Neural progenitor cell (in vitro differentiated cells): Measurements from ENCODE around the gene FABP7. TPM values are rescaled to one million over a fixed set of nuclear protein-coding genes. Genes with fewer than 3 reads are reported as not detected.

Experiments
- DNase-seq: peaks from one replicate; pipeline ENCODE4 v3.0.0-alpha.2; 2016; ENCODE audit warnings: low spot score
- H2AFZ ChIP-seq: fragments of 200-600 bp; sonication (generic); replicated peaks from 2 replicates; pipeline ENCODE4 v1.6.1; 2016; ENCODE audit warnings: antibody characterized with exemption
- H3F3A ChIP-seq: fragments of 200-600 bp; sonication (generic); 2 replicates; pipeline ENCODE4 v1.6.1; 2016; ENCODE audit warnings: antibody characterized with exemption, low read depth
- H3K27ac ChIP-seq: fragments of 200-600 bp; sonication (generic); 2 replicates; pipeline ENCODE4 v1.5.1; 2016; ENCODE audit warnings: mild to moderate bottlenecking
- H3K27me3 ChIP-seq: fragments of 200-600 bp; sonication (generic); 2 replicates; pipeline ENCODE4 v1.6.1; 2016; ENCODE audit warnings: mild to moderate bottlenecking, moderate library complexity
- H3K36me3 ChIP-seq: fragments of 200-600 bp; sonication (generic); 2 replicates; pipeline ENCODE4 v1.5.1; 2016
- H3K4me1 ChIP-seq: fragments of 200-600 bp; sonication (generic); 2 replicates; pipeline ENCODE4 v1.6.1; 2016; ENCODE audit warnings: mixed run types
- H3K4me2 ChIP-seq: fragments of 200-600 bp; sonication (generic); 2 replicates; pipeline ENCODE4 v1.6.1; 2016
- H3K4me3 ChIP-seq: fragments of 200-600 bp; sonication (generic); 2 replicates; pipeline ENCODE4 v1.5.1; 2016
- H3K79me2 ChIP-seq: fragments of 200-600 bp; sonication (generic); 2 replicates; pipeline ENCODE4 v1.6.1; 2016; ENCODE audit warnings: low read depth
- H3K9ac ChIP-seq: fragments of 200-600 bp; sonication (generic); 2 replicates; pipeline ENCODE4 v1.6.1; 2016
- H3K9me3 ChIP-seq: fragments of 200-600 bp; sonication (generic); 2 replicates; pipeline ENCODE4 v1.5.1; 2016; ENCODE audit warnings: low read depth
- H4K20me1 ChIP-seq: fragments of 200-600 bp; sonication (generic); 2 replicates; pipeline ENCODE4 v1.6.1; 2016; ENCODE audit warnings: low read depth
- H3K27ac Mint-ChIP-seq: 3 replicates; pipeline ENCODE4 v1.8.0; 2021; ENCODE audit warnings: mixed read lengths
- H3K27me3 Mint-ChIP-seq: 2 replicates; pipeline ENCODE4 v1.8.0; 2022; ENCODE audit warnings: low read depth, mild to moderate bottlenecking, inconsistent platforms, moderate library complexity, mixed read lengths; ENCODE audit not compliant: insufficient read depth
- H3K36me3 Mint-ChIP-seq: 3 replicates; pipeline ENCODE4 v1.8.0; 2021; ENCODE audit warnings: mixed read lengths
- H3K4me1 Mint-ChIP-seq: 3 replicates; pipeline ENCODE4 v1.8.0; 2021; ENCODE audit warnings: mixed read lengths
- H3K4me3 Mint-ChIP-seq: 3 replicates; pipeline ENCODE4 v1.8.0; 2021; ENCODE audit warnings: mild to moderate bottlenecking, moderate library complexity, mixed read lengths
- H3K9me3 Mint-ChIP-seq: 3 replicates; pipeline ENCODE4 v1.8.0; 2020; ENCODE audit warnings: mixed read lengths
- EZH2 ChIP-seq: fragments of 200-600 bp; sonication (generic); IDR thresholded peaks from 2 replicates; pipeline ENCODE4 v1.6.1; 2017; ENCODE audit warnings: antibody characterized with exemption, mild to moderate bottlenecking, moderate library complexity
- EZH2phosphoT487 ChIP-seq: fragments of 200-600 bp; sonication (generic); IDR thresholded peaks from 2 replicates; pipeline ENCODE4 v1.6.1; 2017; ENCODE audit warnings: antibody characterized with exemption
- total RNA-seq: library from RNA; depleted of rRNA; stranded (reverse); fragments of >200 nt; gene quantifications from 2 replicates; pipeline ENCODE4 v1.2.3, GENCODE V29; 2015; ENCODE audit warnings: low replicate concordance
- TF ChIP-seq, protein P1 (sequence below): fragments of 200-600 bp; sonication (generic); IDR thresholded peaks from 2 replicates; pipeline ENCODE4 v1.5.1; 2017; ENCODE audit warnings: antibody characterized with exemption, mild to moderate bottlenecking

FABP7 gene
- 37.3 and 58.2 TPM in 2 replicates for total RNA-seq

DNA sequence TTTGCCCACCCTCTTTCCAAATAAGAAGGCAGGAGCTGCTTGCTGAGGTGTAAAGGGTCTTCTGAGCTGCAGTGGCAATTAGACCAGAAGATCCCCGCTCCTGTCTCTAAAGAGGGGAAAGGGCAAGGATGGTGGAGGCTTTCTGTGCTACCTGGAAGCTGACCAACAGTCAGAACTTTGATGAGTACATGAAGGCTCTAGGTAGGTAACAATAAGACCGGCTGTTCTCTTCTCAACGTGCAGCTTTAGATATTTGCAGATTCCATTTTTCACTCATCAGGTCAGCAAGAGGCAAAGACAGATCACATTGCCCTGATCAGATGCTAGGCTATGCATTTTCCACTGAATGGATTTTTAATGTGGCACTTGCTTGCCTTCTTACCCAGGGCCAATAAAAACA is at the start of gene FABP7:
FABP7 (plus strand) TSS at position 50 of the 400 bp plus-strand sequence; CDS start at position 129, 79 bp downstream.
- H3K27ac ChIP-seq: peak within 1 kb of the TSS; percentile 91
- peaks cover 40% of the 10 kb centered on the region for H3K4me1 Mint-ChIP-seq
- TF ChIP-seq, protein P1, sequence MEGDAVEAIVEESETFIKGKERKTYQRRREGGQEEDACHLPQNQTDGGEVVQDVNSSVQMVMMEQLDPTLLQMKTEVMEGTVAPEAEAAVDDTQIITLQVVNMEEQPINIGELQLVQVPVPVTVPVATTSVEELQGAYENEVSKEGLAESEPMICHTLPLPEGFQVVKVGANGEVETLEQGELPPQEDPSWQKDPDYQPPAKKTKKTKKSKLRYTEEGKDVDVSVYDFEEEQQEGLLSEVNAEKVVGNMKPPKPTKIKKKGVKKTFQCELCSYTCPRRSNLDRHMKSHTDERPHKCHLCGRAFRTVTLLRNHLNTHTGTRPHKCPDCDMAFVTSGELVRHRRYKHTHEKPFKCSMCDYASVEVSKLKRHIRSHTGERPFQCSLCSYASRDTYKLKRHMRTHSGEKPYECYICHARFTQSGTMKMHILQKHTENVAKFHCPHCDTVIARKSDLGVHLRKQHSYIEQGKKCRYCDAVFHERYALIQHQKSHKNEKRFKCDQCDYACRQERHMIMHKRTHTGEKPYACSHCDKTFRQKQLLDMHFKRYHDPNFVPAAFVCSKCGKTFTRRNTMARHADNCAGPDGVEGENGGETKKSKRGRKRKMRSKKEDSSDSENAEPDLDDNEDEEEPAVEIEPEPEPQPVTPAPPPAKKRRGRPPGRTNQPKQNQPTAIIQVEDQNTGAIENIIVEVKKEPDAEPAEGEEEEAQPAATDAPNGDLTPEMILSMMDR: no peak
- no peak for TF ChIP-seq EZH2
- TF ChIP-seq EZH2phosphoT487: no peak
- no peak for DNase-seq
- H3F3A ChIP-seq: peaks cover 34% of the 10 kb centered on the region
- peak within 1 kb of the TSS; percentile 87 for H3K4me3 Mint-ChIP-seq
- no peaks in the 10 kb centered on the region for H3K36me3 ChIP-seq
- peaks cover 7% of the 10 kb centered on the region for H3K27me3 Mint-ChIP-seq
- H3K4me1 ChIP-seq: peaks cover 37% of the 10 kb centered on the region
- H3K27me3 ChIP-seq: no peaks in the 10 kb centered on the region
- H4K20me1 ChIP-seq: no peaks in the 10 kb centered on the region
- H3K9ac ChIP-seq: no peak within 1 kb of the TSS
- peak within 1 kb of the TSS; percentile 31 for H3K4me3 ChIP-seq
- peaks cover 2% of the 10 kb centered on the region for H3K9me3 Mint-ChIP-seq
- peak within 1 kb of the TSS; percentile 55 for H2AFZ ChIP-seq
- H3K79me2 ChIP-seq: no peaks in the 10 kb centered on the region
- no peaks in the 10 kb centered on the region for H3K36me3 Mint-ChIP-seq
- peak within 1 kb of the TSS; percentile 98 for H3K27ac Mint-ChIP-seq
- H3K9me3 ChIP-seq: no peaks in the 10 kb centered on the region
- H3K4me2 ChIP-seq: peak within 1 kb of the TSS; percentile 80

DNA sequence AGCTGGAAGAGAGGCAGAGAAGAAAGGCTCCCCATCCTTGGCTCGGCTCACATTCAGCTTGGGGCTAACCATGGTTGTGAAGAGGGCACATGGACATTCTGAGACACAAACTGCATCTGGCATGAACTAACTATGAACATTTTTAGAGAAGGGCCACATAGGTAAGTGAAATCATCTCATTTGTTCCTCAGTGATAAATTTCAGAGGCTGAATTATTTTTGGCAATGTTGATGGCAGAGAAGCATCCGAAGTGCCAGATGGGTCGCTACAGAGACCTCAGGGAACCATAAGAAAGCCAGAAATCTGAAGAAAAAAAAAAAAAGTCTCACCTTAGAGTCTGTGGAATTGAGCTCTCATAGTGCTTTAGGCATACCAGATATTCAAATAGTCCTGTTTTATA is 49.2 kb upstream of the FABP7 start:
- Histone ChIP-seq H2AFZ (no peak overlapping the region), H3F3A (peaks cover 19% of the 10 kb centered on the region), H3K27me3 (no peaks in the 10 kb centered on the region), H3K4me3 (no peak overlapping the region), H3K36me3 (no peaks in the 10 kb centered on the region), H3K27ac (no peak overlapping the region), H3K9me3 (no peaks in the 10 kb centered on the region), H3K79me2 (no peaks in the 10 kb centered on the region), H4K20me1 (no peaks in the 10 kb centered on the region), H3K9ac (no peak overlapping the region), H3K4me2 (no peak overlapping the region), H3K4me1 (peaks cover 16% of the 10 kb centered on the region)
- DNase-seq: no peak
- H3K36me3 Mint-ChIP-seq: no peaks in the 10 kb centered on the region
- H3K4me1 Mint-ChIP-seq: peaks cover 10% of the 10 kb centered on the region
- no peak overlapping the region for H3K4me3 Mint-ChIP-seq
- TF ChIP-seq EZH2phosphoT487: no peak
- TF ChIP-seq, protein P1: no peak
- TF ChIP-seq EZH2: no peak
- H3K27ac Mint-ChIP-seq: no peak overlapping the region
- H3K9me3 Mint-ChIP-seq: no peaks in the 10 kb centered on the region
- peaks cover 7% of the 10 kb centered on the region for H3K27me3 Mint-ChIP-seq

DNA sequence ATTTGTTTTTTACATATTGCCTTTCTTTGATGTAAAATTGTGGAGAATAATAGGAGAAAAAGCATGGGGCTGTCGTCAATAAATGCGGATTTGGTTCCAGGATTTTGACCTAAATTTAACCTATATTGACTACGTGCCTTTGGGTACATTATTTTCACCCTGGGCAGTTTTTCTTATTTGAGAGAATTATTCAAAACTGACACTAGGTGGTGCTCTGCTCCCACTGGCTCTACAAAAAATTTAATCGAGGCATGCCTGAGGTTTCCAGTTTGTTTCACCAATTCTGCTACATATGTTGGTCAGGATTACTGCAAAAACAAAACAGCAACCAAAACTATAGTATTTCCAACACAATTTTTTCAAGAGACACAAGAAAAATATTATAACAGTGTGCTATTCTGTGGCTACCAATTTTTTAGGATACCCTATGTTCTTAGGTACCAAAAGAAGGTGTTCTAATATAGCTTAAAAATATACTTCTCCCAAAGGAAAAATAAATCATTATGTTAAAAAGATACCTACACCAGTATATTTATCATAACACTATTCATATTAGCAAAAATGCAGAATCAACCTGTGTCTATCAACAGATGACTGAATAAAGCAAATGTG is 48.6 kb upstream of the FABP7 start:
- Histone ChIP-seq H2AFZ (no peak overlapping the region), H3F3A (peaks cover 19% of the 10 kb centered on the region), H3K9me3 (no peaks in the 10 kb centered on the region), H3K4me1 (peaks cover 18% of the 10 kb centered on the region), H3K4me3 (no peak overlapping the region), H3K79me2 (no peaks in the 10 kb centered on the region), H3K27me3 (no peaks in the 10 kb centered on the region), H3K9ac (no peak overlapping the region), H3K36me3 (no peaks in the 10 kb centered on the region), H3K27ac (no peak overlapping the region), H4K20me1 (no peaks in the 10 kb centered on the region), H3K4me2 (no peak overlapping the region)
- no peak for TF ChIP-seq EZH2phosphoT487
- TF ChIP-seq, protein P1: peak; percentile 87
- Mint-ChIP-seq H3K4me3 (no peak overlapping the region), H3K27me3 (peaks cover 7% of the 10 kb centered on the region), H3K4me1 (peaks cover 16% of the 10 kb centered on the region), H3K27ac (no peak overlapping the region), H3K36me3 (no peaks in the 10 kb centered on the region), H3K9me3 (no peaks in the 10 kb centered on the region)
- peak; percentile 55 for DNase-seq
